ENCODE data around the gene PIKFYVE.

The PIKFYVE gene

DNA sequence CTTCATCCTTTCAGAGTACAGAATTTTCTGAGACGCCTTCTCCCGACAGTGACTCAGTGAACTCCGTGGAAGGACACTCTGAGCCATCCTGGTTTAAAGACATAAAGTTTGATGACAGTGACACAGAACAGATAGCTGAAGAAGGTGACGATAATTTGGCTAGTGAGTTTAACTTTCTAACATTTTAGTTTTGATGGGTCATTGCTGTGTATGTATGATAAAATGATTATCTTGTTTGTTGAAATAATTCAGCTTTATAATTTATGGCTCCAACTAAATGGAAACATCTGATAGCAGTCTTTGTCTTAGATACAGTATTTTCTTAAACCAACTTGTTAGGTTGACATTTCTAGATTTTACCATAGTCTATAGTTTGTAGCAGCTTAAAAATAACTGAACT is 38.1 kb downstream of the PIKFYVE start (continued):
- TF ChIP-seq ZNF670 (tag by site-specific recombination; IDR thresholded peaks at IDR 0.05; ENCODE audit: low read depth) (no peak), ZNF175 (tag by site-specific recombination; IDR thresholded peaks at IDR 0.05) (no peak), ZNF416 (tag by site-specific recombination; IDR thresholded peaks at IDR 0.05) (no peak)

DNA sequence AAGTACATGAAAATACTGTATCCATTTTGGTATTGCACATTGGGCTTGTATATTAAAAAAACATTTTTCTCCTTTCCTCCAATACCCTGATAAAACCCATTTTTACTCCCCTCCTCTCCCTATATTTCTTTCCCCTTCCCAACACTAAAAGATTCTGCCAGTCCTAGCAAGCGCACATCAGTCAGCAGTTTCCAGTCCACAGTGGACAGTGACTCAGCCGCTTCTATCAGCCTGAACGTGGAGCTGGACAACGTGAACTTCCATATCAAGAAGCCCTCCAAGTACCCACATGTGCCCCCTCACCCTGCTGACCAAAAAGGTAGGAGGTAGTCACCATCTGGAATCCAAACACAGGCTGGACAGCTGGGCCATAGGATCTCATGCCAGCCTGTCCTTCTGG is 38.6 kb downstream of the PIKFYVE start:
- peaks cover 30 to 63% of the 10 kb centered on the region in 2 experiments for H3K36me3 ChIP-seq (ENCODE audit: control insufficient read depth in 2 of 2, insufficient read depth in 1 of 2, low read length in 2 of 2)
- H3K4me3 ChIP-seq (ENCODE audit: low read depth, low read length), result no peak overlapping the region
- ChIA-PET CTCF (interaction anchor here (0.6 to 1.3 kb wide), 2 partner anchors 129 to 591 kb away, joined by 4 read pairs; no protein-coding TSS in a partner anchor), POLR2A (no interaction called here)
- H3K27ac ChIP-seq (ENCODE audit: extremely low read depth, low read depth, low read length), result no peak overlapping the region
- no peaks in the 10 kb centered on the region for H3K9me3 ChIP-seq (ENCODE audit: control insufficient read depth, insufficient read depth, low read depth, low read length)
- TF ChIP-seq ZNF473 (tag by site-specific recombination; IDR thresholded peaks at IDR 0.05) (no peak), ZNF785 (tag by site-specific recombination; IDR thresholded peaks at IDR 0.05) (no peak), ZBTB8A (tag by site-specific recombination; IDR thresholded peaks at IDR 0.05) (no peak), ZNF366 (tag by site-specific recombination; conservative IDR thresholded peaks at IDR 0.05) (no peak), ZEB2 (tag by site-specific recombination; IDR thresholded peaks at IDR 0.05) (no peak), ZNF529 (tag by site-specific recombination; IDR thresholded peaks at IDR 0.05; ENCODE audit: insufficient replicate concordance) (no peak), ZNF560 (tag by site-specific recombination; IDR thresholded peaks at IDR 0.05; ENCODE audit: borderline replicate concordance) (no peak), ZNF433 (tag by site-specific recombination; IDR thresholded peaks at IDR 0.05; ENCODE audit: low read depth) (no peak), ZNF2 (tag by site-specific recombination; IDR thresholded peaks at IDR 0.05) (no peak), IKZF3 (tag by site-specific recombination; IDR thresholded peaks at IDR 0.05) (no peak), ZNF639 (tag by site-specific recombination; IDR thresholded peaks at IDR 0.05) (no peak), ATF2 (tag by site-specific recombination; IDR thresholded peaks at IDR 0.05; ENCODE audit: low read depth) (no peak), YY1 (tag by site-specific recombination; IDR thresholded peaks at IDR 0.05) (no peak), ZNF624 (tag by site-specific recombination; IDR thresholded peaks at IDR 0.05) (no peak), ZNF221 (tag by site-specific recombination; IDR thresholded peaks at IDR 0.05; ENCODE audit: borderline replicate concordance) (no peak), PRDM4 (tag by site-specific recombination; IDR thresholded peaks at IDR 0.05) (no peak)
- TF ChIP-seq, protein P1, sequence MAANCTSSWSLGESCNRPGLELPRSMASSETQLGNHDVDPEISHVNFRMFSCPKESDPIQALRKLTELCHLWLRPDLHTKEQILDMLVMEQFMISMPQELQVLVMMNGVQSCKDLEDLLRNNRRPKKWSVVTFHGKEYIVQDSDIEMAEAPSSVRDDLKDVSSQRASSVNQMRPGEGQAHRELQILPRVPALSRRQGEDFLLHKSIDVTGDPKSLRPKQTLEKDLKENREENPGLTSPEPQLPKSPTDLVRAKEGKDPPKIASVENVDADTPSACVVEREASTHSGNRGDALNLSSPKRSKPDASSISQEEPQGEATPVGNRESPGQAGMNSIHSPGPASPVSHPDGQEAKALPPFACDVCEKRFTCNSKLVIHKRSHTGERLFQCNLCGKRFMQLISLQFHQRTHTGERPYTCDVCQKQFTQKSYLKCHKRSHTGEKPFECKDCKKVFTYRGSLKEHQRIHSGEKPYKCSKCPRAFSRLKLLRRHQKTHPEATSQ (tag by site-specific recombination; IDR thresholded peaks at IDR 0.05), result no peak
- TF ChIP-seq, protein P2, sequence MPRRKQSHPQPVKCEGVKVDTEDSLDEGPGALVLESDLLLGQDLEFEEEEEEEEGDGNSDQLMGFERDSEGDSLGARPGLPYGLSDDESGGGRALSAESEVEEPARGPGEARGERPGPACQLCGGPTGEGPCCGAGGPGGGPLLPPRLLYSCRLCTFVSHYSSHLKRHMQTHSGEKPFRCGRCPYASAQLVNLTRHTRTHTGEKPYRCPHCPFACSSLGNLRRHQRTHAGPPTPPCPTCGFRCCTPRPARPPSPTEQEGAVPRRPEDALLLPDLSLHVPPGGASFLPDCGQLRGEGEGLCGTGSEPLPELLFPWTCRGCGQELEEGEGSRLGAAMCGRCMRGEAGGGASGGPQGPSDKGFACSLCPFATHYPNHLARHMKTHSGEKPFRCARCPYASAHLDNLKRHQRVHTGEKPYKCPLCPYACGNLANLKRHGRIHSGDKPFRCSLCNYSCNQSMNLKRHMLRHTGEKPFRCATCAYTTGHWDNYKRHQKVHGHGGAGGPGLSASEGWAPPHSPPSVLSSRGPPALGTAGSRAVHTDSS (tag by site-specific recombination; IDR thresholded peaks at IDR 0.05), result no peak
- no peaks in the 10 kb centered on the region for H3K4me1 ChIP-seq (ENCODE audit: control insufficient read depth, insufficient read depth, low read length)
